ENCODE results near the gene UCP2.

UCP2 gene

GRCh38 chr11:74009675-74010305, 27.1 kb upstream of the UCP2 start:
- Histone ChIP-seq H3K4me3 (ENCODE audit: low read length) (no peak overlapping the region), H3K4me1 (ENCODE audit: control insufficient read depth, insufficient read depth, low read length) (peaks cover 2% of the 10 kb centered on the region; the same call in 1 of the 2 replicates), H3K36me3 (ENCODE audit: control insufficient read depth, insufficient read depth, low read length) (no peaks in the 10 kb centered on the region), H3K27ac (ENCODE audit: low read length) (no peak overlapping the region), H3K9me3 (ENCODE audit: control insufficient read depth, insufficient read depth, low read length) (no peaks in the 10 kb centered on the region), H3K27me3 (ENCODE audit: control insufficient read depth, insufficient read depth, low read length) (no peaks in the 10 kb centered on the region)
- no peak for DNase-seq (ENCODE audit: low read depth, low spot score)
- no CpG with 5 or more reads among the region's 5 CpGs for WGBS (ENCODE audit: insufficient coverage, insufficient read length)

- Histone ChIP-seq H3K4me3 (ENCODE audit: low read length) (no peak overlapping the region), H3K9me3 (ENCODE audit: control insufficient read depth, insufficient read depth, low read length) (no peaks in the 10 kb centered on the region), H3K27ac (ENCODE audit: low read length) (no peak overlapping the region), H3K27me3 (ENCODE audit: control insufficient read depth, insufficient read depth, low read length) (no peaks in the 10 kb centered on the region), H3K4me1 (ENCODE audit: control insufficient read depth, insufficient read depth, low read length) (peaks cover 2% of the 10 kb centered on the region; the same call in 1 of the 2 replicates), H3K36me3 (ENCODE audit: control insufficient read depth, insufficient read depth, low read length) (no peaks in the 10 kb centered on the region)
- no CpG with 5 or more reads among the region's 3 CpGs for WGBS (ENCODE audit: insufficient coverage, insufficient read length)
- no peak for DNase-seq (ENCODE audit: low read depth, low spot score)
Measured at GRCh38 chr11:74009230-74009547, 26.5 kb upstream of the UCP2 start.

GRCh38 chr11:74008373-74009229, 26.0 kb upstream of the UCP2 start, which contains the start of gene UCP3:
Gene UCP3, minus strand, starts transcription at chr11:74009085. Its CDS starts 2,043 bp downstream, at chr11:74007042.
- Histone ChIP-seq H3K27me3 (ENCODE audit: control insufficient read depth, insufficient read depth, low read length) (no peaks in the 10 kb centered on the region), H3K27ac (ENCODE audit: low read length) (no peak within 1 kb of the TSS), H3K4me1 (ENCODE audit: control insufficient read depth, insufficient read depth, low read length) (peaks cover 2% of the 10 kb centered on the region; the same call in 1 of the 2 replicates), H3K36me3 (ENCODE audit: control insufficient read depth, insufficient read depth, low read length) (no peaks in the 10 kb centered on the region), H3K4me3 (ENCODE audit: low read length) (no peak within 1 kb of the TSS), H3K9me3 (ENCODE audit: control insufficient read depth, insufficient read depth, low read length) (no peaks in the 10 kb centered on the region)
- no peak for DNase-seq (ENCODE audit: low read depth, low spot score)
- WGBS (ENCODE audit: insufficient coverage, insufficient read length): no CpG with 5 or more reads among the region's 9 CpGs

GRCh38 chr11:74007691-74008372, 25.2 kb upstream of the UCP2 start:
- peaks cover 2% of the 10 kb centered on the region; the same call in 1 of the 2 replicates for H3K4me1 ChIP-seq (ENCODE audit: control insufficient read depth, insufficient read depth, low read length)
- no peak overlapping the region for H3K27ac ChIP-seq (ENCODE audit: low read length)
- H3K9me3 ChIP-seq (ENCODE audit: control insufficient read depth, insufficient read depth, low read length): no peaks in the 10 kb centered on the region
- H3K4me3 ChIP-seq (ENCODE audit: low read length): no peak overlapping the region
- H3K27me3 ChIP-seq (ENCODE audit: control insufficient read depth, insufficient read depth, low read length): no peaks in the 10 kb centered on the region
- WGBS (ENCODE audit: insufficient coverage, insufficient read length): no CpG with 5 or more reads among the region's 6 CpGs
- no peak for DNase-seq (ENCODE audit: low read depth, low spot score)
- H3K36me3 ChIP-seq (ENCODE audit: control insufficient read depth, insufficient read depth, low read length): no peaks in the 10 kb centered on the region

GRCh38 chr11:74006743-74007304, 24.2 kb upstream of the UCP2 start:
- H3K27ac ChIP-seq (ENCODE audit: low read length): no peak overlapping the region
- DNase-seq (ENCODE audit: low read depth, low spot score): no peak

GRCh38 chr11:74005721-74006517, 23.3 kb upstream of the UCP2 start:
- H3K36me3 ChIP-seq (ENCODE audit: control insufficient read depth, insufficient read depth, low read length): no peaks in the 10 kb centered on the region
- no peak overlapping the region for H3K27ac ChIP-seq (ENCODE audit: low read length)
- peaks cover 2% of the 10 kb centered on the region; the same call in 1 of the 2 replicates for H3K4me1 ChIP-seq (ENCODE audit: control insufficient read depth, insufficient read depth, low read length)
- WGBS (ENCODE audit: insufficient coverage, insufficient read length): no CpG with 5 or more reads among the region's 29 CpGs
- H3K27me3 ChIP-seq (ENCODE audit: control insufficient read depth, insufficient read depth, low read length): no peaks in the 10 kb centered on the region
- H3K9me3 ChIP-seq (ENCODE audit: control insufficient read depth, insufficient read depth, low read length): no peaks in the 10 kb centered on the region
- no peak overlapping the region for H3K4me3 ChIP-seq (ENCODE audit: low read length)
- DNase-seq (ENCODE audit: low read depth, low spot score): no peak

More at GRCh38 chr11:74006743-74007304, 24.2 kb upstream of the UCP2 start:
- peaks cover 2% of the 10 kb centered on the region; the same call in 1 of the 2 replicates for H3K4me1 ChIP-seq (ENCODE audit: control insufficient read depth, insufficient read depth, low read length)
- no peaks in the 10 kb centered on the region for H3K27me3 ChIP-seq (ENCODE audit: control insufficient read depth, insufficient read depth, low read length)
- WGBS (ENCODE audit: insufficient coverage, insufficient read length): no CpG with 5 or more reads among the region's 7 CpGs
- no peak overlapping the region for H3K4me3 ChIP-seq (ENCODE audit: low read length)
- no peaks in the 10 kb centered on the region for H3K36me3 ChIP-seq (ENCODE audit: control insufficient read depth, insufficient read depth, low read length)
- H3K9me3 ChIP-seq (ENCODE audit: control insufficient read depth, insufficient read depth, low read length): no peaks in the 10 kb centered on the region

- Histone ChIP-seq H3K4me1 (ENCODE audit: control insufficient read depth, insufficient read depth, low read length) (no peaks in the 10 kb centered on the region), H3K36me3 (ENCODE audit: control insufficient read depth, insufficient read depth, low read length) (no peaks in the 10 kb centered on the region), H3K4me3 (ENCODE audit: low read length) (no peak overlapping the region), H3K9me3 (ENCODE audit: control insufficient read depth, insufficient read depth, low read length) (no peaks in the 10 kb centered on the region), H3K27me3 (ENCODE audit: control insufficient read depth, insufficient read depth, low read length) (no peaks in the 10 kb centered on the region), H3K27ac (ENCODE audit: low read length) (no peak overlapping the region)
- no CpG with 5 or more reads among the region's 11 CpGs for WGBS (ENCODE audit: insufficient coverage, insufficient read length)
- no peak for DNase-seq (ENCODE audit: low read depth, low spot score)
Measured at GRCh38 chr11:74004759-74005615, 22.3 kb upstream of the UCP2 start.

- no peaks in the 10 kb centered on the region for H3K27me3 ChIP-seq (ENCODE audit: control insufficient read depth, insufficient read depth, low read length)
- WGBS (ENCODE audit: insufficient coverage, insufficient read length): no CpG with 5 or more reads among the region's 6 CpGs
- no peaks in the 10 kb centered on the region for H3K9me3 ChIP-seq (ENCODE audit: control insufficient read depth, insufficient read depth, low read length)
- H3K4me1 ChIP-seq (ENCODE audit: control insufficient read depth, insufficient read depth, low read length): no peaks in the 10 kb centered on the region
- H3K36me3 ChIP-seq (ENCODE audit: control insufficient read depth, insufficient read depth, low read length): no peaks in the 10 kb centered on the region
- no peak overlapping the region for H3K4me3 ChIP-seq (ENCODE audit: low read length)
- no peak overlapping the region for H3K27ac ChIP-seq (ENCODE audit: low read length)
- DNase-seq (ENCODE audit: low read depth, low spot score): no peak
Measured at GRCh38 chr11:74004046-74004695, 21.5 kb upstream of the UCP2 start.

GRCh38 chr11:74002832-74003231, 20.2 kb upstream of the UCP2 start:
- Histone ChIP-seq H3K27me3 (ENCODE audit: control insufficient read depth, insufficient read depth, low read length) (no peaks in the 10 kb centered on the region), H3K9me3 (ENCODE audit: control insufficient read depth, insufficient read depth, low read length) (no peaks in the 10 kb centered on the region), H3K4me1 (ENCODE audit: control insufficient read depth, insufficient read depth, low read length) (no peaks in the 10 kb centered on the region), H3K36me3 (ENCODE audit: control insufficient read depth, insufficient read depth, low read length) (no peaks in the 10 kb centered on the region), H3K27ac (ENCODE audit: low read length) (no peak overlapping the region), H3K4me3 (ENCODE audit: low read length) (no peak overlapping the region)
- DNase-seq (ENCODE audit: low read depth, low spot score): no peak
- no CpG with 5 or more reads among the region's 4 CpGs for WGBS (ENCODE audit: insufficient coverage, insufficient read length)
